ENCODE data around the gene CPSF4. TPM values are rescaled to one million over a fixed set of nuclear protein-coding genes. Genes with fewer than 3 reads are reported as not detected.

CPSF4 gene
- polyA plus RNA-seq, 2 donors = 22.5 to 24.3 TPM

- H3K27ac ChIP-seq (ENCODE audit: low read depth in 2 of 2, low read length in 1 of 2) = no peak overlapping the region
- H3K36me3 ChIP-seq (ENCODE audit: control insufficient read depth in 2 of 2, insufficient read depth in 2 of 2, low read length in 1 of 2) = peaks cover 21 to 53% of the 10 kb centered on the region in 2 donors
- WGBS, 2 donors = 80 to 82% methylated on average over 6 of the region's 6 CpGs
- H3K27me3 ChIP-seq (ENCODE audit: control insufficient read depth in 1 of 2, insufficient read depth in 2 of 2, low read length in 2 of 2) = no peaks in the 10 kb centered on the region
- H3K9me3 ChIP-seq (ENCODE audit: control insufficient read depth in 2 of 2, insufficient read depth in 1 of 2, low read depth in 1 of 2, low read length in 1 of 2) = no peaks in the 10 kb centered on the region
- peaks cover 5 to 15% of the 10 kb centered on the region in 2 donors for H3K4me1 ChIP-seq (ENCODE audit: control insufficient read depth in 2 of 2, insufficient read depth in 2 of 2, low read length in 1 of 2)
- no peak overlapping the region for H3K4me3 ChIP-seq (ENCODE audit: low read depth in 1 of 2, low read length in 2 of 2)
These were observed 18.4 kb downstream of the CPSF4 start for GRCh38 chr7:99457050-99457649.

- peaks cover 5 to 8% of the 10 kb centered on the region in 2 donors for H3K4me1 ChIP-seq (ENCODE audit: control insufficient read depth in 2 of 2, insufficient read depth in 2 of 2, low read length in 1 of 2)
- H3K36me3 ChIP-seq (ENCODE audit: control insufficient read depth in 2 of 2, insufficient read depth in 2 of 2, low read length in 1 of 2) = peaks cover 21 to 46% of the 10 kb centered on the region in 2 donors
- H3K9me3 ChIP-seq (ENCODE audit: control insufficient read depth in 2 of 2, insufficient read depth in 1 of 2, low read depth in 1 of 2, low read length in 1 of 2) = no peaks in the 10 kb centered on the region
- H3K27ac ChIP-seq (ENCODE audit: low read depth in 2 of 2, low read length in 1 of 2) = no peak overlapping the region
- no peaks in the 10 kb centered on the region for H3K27me3 ChIP-seq (ENCODE audit: control insufficient read depth in 1 of 2, insufficient read depth in 2 of 2, low read length in 2 of 2)
- WGBS, 2 donors = 80 to 84% methylated on average over 26 of the region's 26 CpGs
- H3K4me3 ChIP-seq (ENCODE audit: low read depth in 1 of 2, low read length in 2 of 2) = no peak overlapping the region
These were observed 19.1 kb downstream of the CPSF4 start for GRCh38 chr7:99457650-99458493.

- no peak overlapping the region for H3K4me3 ChIP-seq (ENCODE audit: low read depth in 1 of 2, low read length in 2 of 2)
- H3K36me3 ChIP-seq (ENCODE audit: control insufficient read depth in 2 of 2, insufficient read depth in 2 of 2, low read length in 1 of 2) = peaks cover 23 to 40% of the 10 kb centered on the region in 2 donors
- 90 to 91% methylated on average over 8 of the region's 8 CpGs for WGBS, 2 donors
- H3K4me1 ChIP-seq (ENCODE audit: control insufficient read depth in 2 of 2, insufficient read depth in 2 of 2, low read length in 1 of 2) = peaks cover 2% of the 10 kb centered on the region in 2 donors
- H3K9me3 ChIP-seq (ENCODE audit: control insufficient read depth in 2 of 2, insufficient read depth in 1 of 2, low read depth in 1 of 2, low read length in 1 of 2) = no peaks in the 10 kb centered on the region
- no peaks in the 10 kb centered on the region for H3K27me3 ChIP-seq (ENCODE audit: control insufficient read depth in 1 of 2, insufficient read depth in 2 of 2, low read length in 2 of 2)
- no peak overlapping the region for H3K27ac ChIP-seq (ENCODE audit: low read depth in 2 of 2, low read length in 1 of 2)
These were observed 20.3 kb downstream of the CPSF4 start for GRCh38 chr7:99459087-99459486.

GRCh38 chr7:99460651-99461050 lies 21.9 kb downstream of the CPSF4 start:
- no peaks in the 10 kb centered on the region for H3K9me3 ChIP-seq (ENCODE audit: control insufficient read depth in 2 of 2, insufficient read depth in 1 of 2, low read depth in 1 of 2, low read length in 1 of 2)
- no peak overlapping the region for H3K4me3 ChIP-seq (ENCODE audit: low read depth in 1 of 2, low read length in 2 of 2)
- H3K36me3 ChIP-seq (ENCODE audit: control insufficient read depth in 2 of 2, insufficient read depth in 2 of 2, low read length in 1 of 2) = peaks cover 16 to 32% of the 10 kb centered on the region in 2 donors
- no peaks in the 10 kb centered on the region for H3K27me3 ChIP-seq (ENCODE audit: control insufficient read depth in 1 of 2, insufficient read depth in 2 of 2, low read length in 2 of 2)
- peaks cover 2% of the 10 kb centered on the region in 2 donors for H3K4me1 ChIP-seq (ENCODE audit: control insufficient read depth in 2 of 2, insufficient read depth in 2 of 2, low read length in 1 of 2)
- H3K27ac ChIP-seq (ENCODE audit: low read depth in 2 of 2, low read length in 1 of 2) = no peak overlapping the region
- 62 to 76% methylated on average over 11 of the region's 11 CpGs for WGBS, 2 donors

- H3K4me3 ChIP-seq (ENCODE audit: low read depth in 1 of 2, low read length in 2 of 2) = no peak overlapping the region
- peaks cover 2% of the 10 kb centered on the region in 2 donors for H3K4me1 ChIP-seq (ENCODE audit: control insufficient read depth in 2 of 2, insufficient read depth in 2 of 2, low read length in 1 of 2)
- H3K9me3 ChIP-seq (ENCODE audit: control insufficient read depth in 2 of 2, insufficient read depth in 1 of 2, low read depth in 1 of 2, low read length in 1 of 2) = no peaks in the 10 kb centered on the region
- H3K36me3 ChIP-seq (ENCODE audit: control insufficient read depth in 2 of 2, insufficient read depth in 2 of 2, low read length in 1 of 2) = peaks cover 16 to 27% of the 10 kb centered on the region in 2 donors
- no peak overlapping the region for H3K27ac ChIP-seq (ENCODE audit: low read depth in 2 of 2, low read length in 1 of 2)
- 91 to 93% methylated on average over 2 of the region's 2 CpGs for WGBS, 2 donors
- no peaks in the 10 kb centered on the region for H3K27me3 ChIP-seq (ENCODE audit: control insufficient read depth in 1 of 2, insufficient read depth in 2 of 2, low read length in 2 of 2)
These were observed 22.5 kb downstream of the CPSF4 start for GRCh38 chr7:99461221-99461620.

GRCh38 chr7:99465421-99465768 lies 26.7 kb downstream of the CPSF4 start:
- H3K27me3 ChIP-seq (ENCODE audit: control insufficient read depth in 1 of 2, insufficient read depth in 2 of 2, low read length in 2 of 2) = no peaks in the 10 kb centered on the region
- H3K9me3 ChIP-seq (ENCODE audit: control insufficient read depth in 2 of 2, insufficient read depth in 1 of 2, low read depth in 1 of 2, low read length in 1 of 2) = no peaks in the 10 kb centered on the region
- H3K36me3 ChIP-seq (ENCODE audit: control insufficient read depth in 2 of 2, insufficient read depth in 2 of 2, low read length in 1 of 2) = peaks cover 3 to 4% of the 10 kb centered on the region in 2 donors
- peak overlapping the region; percentile 85 to 92 for H3K4me3 ChIP-seq (ENCODE audit: low read depth in 1 of 2, low read length in 2 of 2)
- H3K27ac ChIP-seq (ENCODE audit: low read depth in 2 of 2, low read length in 1 of 2) = peak overlapping the region; percentile 76 to 94
- H3K4me1 ChIP-seq (ENCODE audit: control insufficient read depth in 2 of 2, insufficient read depth in 2 of 2, low read length in 1 of 2) = peaks cover 2 to 3% of the 10 kb centered on the region in 2 donors
- 4% methylated on average over 9 of the region's 9 CpGs for WGBS, 2 donors

GRCh38 chr7:99468336-99468918 lies 29.7 kb downstream of the CPSF4 start:
- Histone ChIP-seq H3K4me3 (ENCODE audit: low read depth in 1 of 2, low read length in 2 of 2) (no peak overlapping the region), H3K27ac (ENCODE audit: low read depth in 2 of 2, low read length in 1 of 2) (no peak overlapping the region), H3K36me3 (ENCODE audit: control insufficient read depth in 2 of 2, insufficient read depth in 2 of 2, low read length in 1 of 2) (peaks cover 0 to 3% of the 10 kb centered on the region in 2 donors), H3K4me1 (ENCODE audit: control insufficient read depth in 2 of 2, insufficient read depth in 2 of 2, low read length in 1 of 2) (peaks cover 0 to 3% of the 10 kb centered on the region in 2 donors), H3K9me3 (ENCODE audit: control insufficient read depth in 2 of 2, insufficient read depth in 1 of 2, low read depth in 1 of 2, low read length in 1 of 2) (no peaks in the 10 kb centered on the region), H3K27me3 (ENCODE audit: control insufficient read depth in 1 of 2, insufficient read depth in 2 of 2, low read length in 2 of 2) (no peaks in the 10 kb centered on the region)
- WGBS, 2 donors = 87 to 88% methylated on average over 29 of the region's 29 CpGs

- Histone ChIP-seq H3K27me3 (ENCODE audit: control insufficient read depth in 1 of 2, insufficient read depth in 2 of 2, low read length in 2 of 2) (no peaks in the 10 kb centered on the region), H3K36me3 (ENCODE audit: control insufficient read depth in 2 of 2, insufficient read depth in 2 of 2, low read length in 1 of 2) (no peaks in the 10 kb centered on the region), H3K9me3 (ENCODE audit: control insufficient read depth in 2 of 2, insufficient read depth in 1 of 2, low read depth in 1 of 2, low read length in 1 of 2) (no peaks in the 10 kb centered on the region), H3K27ac (ENCODE audit: low read depth in 2 of 2, low read length in 1 of 2) (no peak overlapping the region), H3K4me1 (ENCODE audit: control insufficient read depth in 2 of 2, insufficient read depth in 2 of 2, low read length in 1 of 2) (peaks cover 0 to 5% of the 10 kb centered on the region in 2 donors), H3K4me3 (ENCODE audit: low read depth in 1 of 2, low read length in 2 of 2) (no peak overlapping the region)
- WGBS, 2 donors = 36 to 45% methylated on average over 23 of the region's 23 CpGs
These were observed 30.8 kb downstream of the CPSF4 start for GRCh38 chr7:99469381-99470065.

- 0% methylated on average over 55 to 56 of the region's 56 CpGs for WGBS, 2 donors
- Histone ChIP-seq H3K4me1 (ENCODE audit: control insufficient read depth in 2 of 2, insufficient read depth in 2 of 2, low read length in 1 of 2) (peaks cover 0 to 5% of the 10 kb centered on the region in 2 donors), H3K27ac (ENCODE audit: low read depth in 2 of 2, low read length in 1 of 2) (peak within 1 kb of the TSS; percentile 74 to 87), H3K4me3 (ENCODE audit: low read depth in 1 of 2, low read length in 2 of 2) (peak within 1 kb of the TSS; percentile 78 to 87), H3K36me3 (ENCODE audit: control insufficient read depth in 2 of 2, insufficient read depth in 2 of 2, low read length in 1 of 2) (peaks cover 0 to 4% of the 10 kb centered on the region in 2 donors), H3K27me3 (ENCODE audit: control insufficient read depth in 1 of 2, insufficient read depth in 2 of 2, low read length in 2 of 2) (no peaks in the 10 kb centered on the region), H3K9me3 (ENCODE audit: control insufficient read depth in 2 of 2, insufficient read depth in 1 of 2, low read depth in 1 of 2, low read length in 1 of 2) (no peaks in the 10 kb centered on the region)
These were observed 34.0 kb downstream of the CPSF4 start, which contains the start of gene ZNF789 for GRCh38 chr7:99472561-99473314. Gene ZNF789, plus strand, starts transcription at chr7:99472890. Its CDS starts 3,567 bp downstream, at chr7:99476457.

Data from esophagus (tissue), 2 donors.